Erythroblast (primary cell): Measurements from ENCODE around the gene TCAF1.
"Not testable (repeated sequence)": the region's sequence is repeated elsewhere in the genome, so short reads cannot be mapped to it uniquely, and the experiment has no call there.

Source experiments
- GATA1 ChIP-seq: IDR thresholded peaks from 2 replicates; pipeline ENCODE4 v1.6.1; 2011; ENCODE audit warnings: low read depth, mild to moderate bottlenecking, control low read depth, low read length, moderate library complexity
- POLR2A ChIP-seq: IDR thresholded peaks from 2 replicates; pipeline ENCODE4 v1.6.1; 2011; ENCODE audit warnings: mild to moderate bottlenecking, low read length

DNA sequence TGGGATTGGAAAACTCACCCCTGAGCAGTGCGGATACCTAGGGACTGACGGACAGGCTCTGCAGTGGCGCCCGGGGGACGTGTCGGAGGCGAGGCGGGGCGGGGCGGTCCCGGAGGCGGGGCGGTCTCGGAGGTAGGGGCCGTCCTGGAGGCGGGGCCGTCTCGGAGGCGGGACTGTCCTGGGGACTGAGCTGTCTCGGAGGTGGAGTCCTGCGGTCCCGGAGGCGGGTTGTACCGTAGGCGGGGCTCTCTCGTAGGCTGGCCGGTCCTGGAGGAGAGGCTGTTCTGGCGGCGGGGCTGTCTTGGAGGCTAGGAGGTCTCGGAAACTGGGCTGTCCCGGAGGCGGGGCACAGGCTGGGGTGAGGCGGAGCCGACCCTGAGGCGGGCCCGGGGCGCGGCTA lies 65.4 kb downstream of the TCAF1 start:
- TF ChIP-seq POLR2A, GATA1: not testable (repeated sequence)
